Measurements from ENCODE around the gene PTTG2.

GRCh38 chr4:38004887-38005286, 44.7 kb downstream of the PTTG2 start:
- TF ChIP-seq CTCF (IDR thresholded peaks at IDR 0.05) (no peak), POLR2A (IDR thresholded peaks at IDR 0.05) (no peak)
